ENCODE results near the gene FLRT1.

Gene FLRT1

GRCh38 chr11:64035576-64035975 lies at the start of gene FLRT1:
FLRT1 (plus strand) TSS chr11:64035931; CDS start chr11:64116268, 80,337 bp downstream.
- no peak for DNase-seq

GRCh38 chr11:63986156-63986931 lies 49.4 kb upstream of the FLRT1 start, which contains the start of gene OTUB1:
OTUB1 (plus strand) TSS chr11:63986438; CDS start chr11:63986457, 19 bp downstream.
- peak; percentile 95 for DNase-seq

- no peak for DNase-seq
Measured at GRCh38 chr11:63986932-63987513, 48.7 kb upstream of the FLRT1 start.

- no peak for DNase-seq
Measured at GRCh38 chr11:63991558-63991957, 44.2 kb upstream of the FLRT1 start.

GRCh38 chr11:63993100-63993499 lies 42.6 kb upstream of the FLRT1 start:
- DNase-seq, result no peak

GRCh38 chr11:63993993-63994392 lies 41.7 kb upstream of the FLRT1 start:
- DNase-seq, result no peak

- no peak for DNase-seq
Measured at GRCh38 chr11:63996512-63996911, 39.2 kb upstream of the FLRT1 start.

GRCh38 chr11:63997104-63997700 lies 38.5 kb upstream of the FLRT1 start:
- DNase-seq, result no peak

- no peak for DNase-seq
Measured at GRCh38 chr11:63997801-63998337, 37.9 kb upstream of the FLRT1 start.

GRCh38 chr11:63998558-63999348 lies 37.0 kb upstream of the FLRT1 start:
- DNase-seq, result peak; percentile 37

GRCh38 chr11:63999349-64000025 lies 36.2 kb upstream of the FLRT1 start:
- peak; percentile 82 for DNase-seq

- DNase-seq, result peak; percentile 87
Measured at GRCh38 chr11:64000026-64000739, 35.5 kb upstream of the FLRT1 start.

GRCh38 chr11:64000740-64001483 lies 34.8 kb upstream of the FLRT1 start:
- no peak for DNase-seq

GRCh38 chr11:64001484-64002420 lies 34.0 kb upstream of the FLRT1 start:
- DNase-seq, result no peak

GRCh38 chr11:64003807-64004589 lies 31.7 kb upstream of the FLRT1 start:
- DNase-seq, result no peak

GRCh38 chr11:64004590-64004984 lies 31.1 kb upstream of the FLRT1 start:
- DNase-seq, result no peak

GRCh38 chr11:64005691-64006090 lies 30.0 kb upstream of the FLRT1 start:
- DNase-seq, result no peak

- no peak for DNase-seq
Measured at GRCh38 chr11:64006398-64006797, 29.3 kb upstream of the FLRT1 start.

GRCh38 chr11:64007160-64007628 lies 28.5 kb upstream of the FLRT1 start:
- no peak for DNase-seq
